Endothelial cell of umbilical vein (primary cell): Measurements from ENCODE around the gene TRIM40. TPM values are rescaled to one million over a fixed set of nuclear protein-coding genes. Genes with fewer than 3 reads are reported as not detected.

ENCODE experiments used
- BruUV-seq: library from RNA; stranded (reverse); fragments of 400-500 nt; replicated peaks from 2 replicates; lab custom pipeline; 2021; lab: Mats Ljungman, UMichigan
- CTCF ChIA-PET: fragments of 300-600, 350-600 bp; sonication (Branson Sonifier 250); formaldehyde crosslinking; loops from one replicate; lab custom pipeline; 2021; ENCODE audit warnings: antibody characterized with exemption, inconsistent platforms; lab: Charles Lee
- POLR2A ChIA-PET: fragments of 300-600, 350-600 bp; sonication (Branson Sonifier 250); formaldehyde crosslinking; loops from one replicate; lab custom pipeline; 2021; ENCODE audit warnings: antibody characterized with exemption, inconsistent platforms; lab: Charles Lee
- DNase-seq: peaks from one replicate; pipeline ENCODE4 v3.0.0-alpha.2; 2011; ENCODE audit warnings: low read depth, low spot score
- FAIRE-seq: peaks from 2 replicates; lab custom pipeline; 2011; peaks lifted over from hg19 to GRCh38; lab: Jason Lieb, UNC
- H2AFZ ChIP-seq: 2 replicates; pipeline ENCODE4 v1.6.0; 2012; ENCODE audit warnings: low read depth, low read length, control low read depth, inconsistent platforms
- H3K27ac ChIP-seq: 2 replicates; pipeline ENCODE4 v1.5.1; 2011; ENCODE audit warnings: low read depth, mild to moderate bottlenecking, control low read depth, low read length, moderate library complexity; ENCODE audit not compliant: insufficient read depth
- H3K27me3 ChIP-seq, 2 experiments: 2 replicates each; pipeline versions ENCODE4 v1.6.0 to v1.6.1; 2011; ENCODE audit warnings: low read length in 2 of 2, mixed read lengths in 1 of 2; ENCODE audit not compliant: control insufficient read depth in 2 of 2, insufficient read depth in 2 of 2
- H3K36me3 ChIP-seq, 2 experiments: 2 replicates in 1 of 2; 3 replicates in 1 of 2; pipeline ENCODE4 v1.5.1; 2011; ENCODE audit warnings: low read length in 2 of 2, mild to moderate bottlenecking in 1 of 2, moderate library complexity in 1 of 2; ENCODE audit not compliant: control insufficient read depth in 2 of 2, insufficient read depth in 2 of 2; ENCODE audit errors: extremely low read depth in 1 of 2
- H3K4me1 ChIP-seq: 3 replicates; pipeline ENCODE4 v1.5.1; 2011; ENCODE audit warnings: mild to moderate bottlenecking, low read length; ENCODE audit not compliant: control insufficient read depth, insufficient read depth; ENCODE audit errors: extremely low read depth
- H3K4me2 ChIP-seq: 2 replicates; pipeline ENCODE4 v1.6.1; 2011; ENCODE audit warnings: low read length, control low read depth, mixed read lengths; ENCODE audit not compliant: insufficient read depth
- H3K4me3 ChIP-seq, 3 experiments: fragments of 200-600 bp in 1 of 3; sonication (generic), shearing (Covaris generic) in 1 of 3; replicated peaks in 1 of 3; 2 replicates each; pipeline ENCODE4 v1.5.1; 2011 to 2016; ENCODE audit warnings: control low read depth in 3 of 3, low read length in 3 of 3, mild to moderate bottlenecking in 2 of 3, inconsistent platforms in 1 of 3, low read depth in 1 of 3, moderate library complexity in 1 of 3; ENCODE audit not compliant: insufficient read depth in 1 of 3
- H3K79me2 ChIP-seq: 2 replicates; pipeline ENCODE4 v1.6.0; 2012; ENCODE audit warnings: low read length, inconsistent platforms; ENCODE audit not compliant: control insufficient read depth, insufficient read depth
- H3K9ac ChIP-seq: replicated peaks from 2 replicates; pipeline ENCODE3; 2011; ENCODE audit warnings: low read length, control low read depth; ENCODE audit not compliant: insufficient read depth; ENCODE audit errors: extremely low read depth
- H3K9me1 ChIP-seq: replicated peaks from 3 replicates; pipeline ENCODE4 v1.6.0; 2011; ENCODE audit warnings: mild to moderate bottlenecking, low read length; ENCODE audit not compliant: control insufficient read depth, insufficient read depth; ENCODE audit errors: extremely low read depth
- H3K9me3 ChIP-seq: replicated peaks from 2 replicates; pipeline ENCODE4 v1.5.1; 2012; ENCODE audit warnings: low read length, inconsistent platforms; ENCODE audit not compliant: control insufficient read depth, insufficient read depth
- H4K20me1 ChIP-seq: replicated peaks from 2 replicates; pipeline ENCODE3; 2011; ENCODE audit warnings: mild to moderate bottlenecking, low read length; ENCODE audit not compliant: control insufficient read depth, insufficient read depth; ENCODE audit errors: extremely low read depth
- CTCF ChIP-seq, 2 donors: IDR thresholded peaks; 1 replicate in 1 of 2; 2 replicates in 1 of 2; pipeline ENCODE4 v1.5.1; 2011; ENCODE audit warnings: low read length in 2 of 2, mild to moderate bottlenecking in 2 of 2, moderate library complexity in 2 of 2, control low read depth in 1 of 2, inconsistent platforms in 1 of 2, low read depth in 1 of 2; ENCODE audit not compliant: insufficient read depth in 1 of 2; ENCODE audit errors: extremely low read depth in 1 of 2
- EZH2 ChIP-seq: IDR thresholded peaks from 2 replicates; pipeline ENCODE4 v1.6.1; 2012; ENCODE audit warnings: borderline replicate concordance, low read depth, mild to moderate bottlenecking, moderate library complexity, low read length, inconsistent platforms; ENCODE audit not compliant: severe bottlenecking
- FOS ChIP-seq: IDR thresholded peaks from 2 replicates; pipeline ENCODE4 v1.6.1; 2011; ENCODE audit warnings: mild to moderate bottlenecking, low read length, moderate library complexity, borderline replicate concordance; ENCODE audit not compliant: insufficient read depth
- GATA2 ChIP-seq: IDR thresholded peaks from 2 replicates; pipeline ENCODE4 v1.7.0; 2011; ENCODE audit warnings: low read depth, mild to moderate bottlenecking, moderate library complexity, mixed read lengths, low read length; ENCODE audit not compliant: insufficient read length, insufficient read depth
- JUN ChIP-seq: IDR thresholded peaks from 2 replicates; pipeline ENCODE4 v1.6.1; 2011; ENCODE audit warnings: borderline replicate concordance, low read depth; ENCODE audit not compliant: insufficient read length, insufficient read depth
- MYC ChIP-seq: IDR thresholded peaks from one replicate; pipeline ENCODE4 v1.6.1; 2011; ENCODE audit warnings: mild to moderate bottlenecking, low read depth, low read length
- POLR2A ChIP-seq: IDR thresholded peaks from 2 replicates; pipeline ENCODE4 v1.6.1; 2012; ENCODE audit warnings: low read depth, mild to moderate bottlenecking, control low read depth, low read length
- POLR2AphosphoS5 ChIP-seq: IDR thresholded peaks from 2 replicates; pipeline ENCODE4 v1.6.1; 2012; ENCODE audit warnings: low read depth, mild to moderate bottlenecking, control low read depth, low read length, moderate library complexity; ENCODE audit not compliant: insufficient read depth
- dilution Hi-C: fragments of 300-500 bp; cut with MboI; formaldehyde crosslinking; loops from one replicate; pipeline ENCODE4 v1.15.0; 2019; ENCODE audit warnings: low sequenced_read_pairs; ENCODE audit not compliant: extremely low pct_ligation_motif_present
- intact Hi-C: fragments of 100-400 bp; cut with micrococcal nuclease; formaldehyde crosslinking; loops from one replicate; pipeline ENCODE4 v1.10.0; 2022
- polyA plus RNA-seq, 4 experiments: library from polyadenylated mRNA; depleted of rRNA in 3 of 4; stranded (reverse) in 3 of 4; unstranded in 1 of 4; fragments of >200 nt; gene quantifications; 2 replicates each; pipeline versions ENCODE4 v1.2.1 to v1.2.3, GENCODE V29; 2011 to 2012; ENCODE audit warnings: missing spikeins in 1 of 4
- total RNA-seq: library from RNA; stranded (reverse); gene quantifications from 2 replicates; pipeline ENCODE4 v1.2.3, GENCODE V29; 2021
- TF ChIP-seq, protein P1 (sequence below): IDR thresholded peaks from 2 replicates; pipeline ENCODE4 v1.6.1; 2011; ENCODE audit not compliant: insufficient read depth, insufficient read length

Gene TRIM40
- total and polyA plus RNA-seq, 2 donors (not counting 3 experiments of a cell fraction or from before 2014, with no cell fraction given): not detected

DNA sequence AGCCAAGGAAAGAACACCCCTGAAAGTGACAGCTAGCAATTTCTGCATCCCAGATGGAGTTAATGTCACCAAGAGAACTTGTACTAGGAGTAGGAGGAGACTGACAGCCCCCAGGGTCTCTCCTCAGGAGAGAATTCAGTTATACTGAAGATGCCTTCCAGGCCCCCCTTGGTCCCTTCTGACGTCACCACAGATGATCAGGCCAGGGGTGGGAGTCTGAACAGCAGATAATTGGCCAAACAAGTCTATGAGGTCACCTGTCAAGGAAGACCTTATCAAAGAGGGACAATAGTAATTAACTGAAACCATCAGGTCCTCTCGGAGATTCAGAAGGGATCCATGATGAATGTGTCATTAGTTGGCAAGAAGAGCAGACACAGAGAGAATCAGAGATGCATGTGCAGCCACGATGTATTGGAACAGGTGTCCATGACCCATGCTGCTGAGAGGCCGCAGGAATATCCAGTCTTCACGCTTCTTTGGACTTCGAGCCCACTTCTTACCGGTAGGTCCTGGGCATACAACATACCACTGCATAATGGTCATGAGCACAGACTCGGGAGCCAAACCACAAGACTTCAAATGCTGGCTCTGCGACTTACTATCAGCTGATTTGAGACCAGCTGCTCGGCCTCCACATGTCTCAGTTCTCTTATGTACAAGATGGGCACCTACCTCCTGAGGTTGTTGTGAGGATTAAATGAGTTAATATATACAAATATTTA is 14.9 kb downstream of the TRIM40 start:
- TF ChIP-seq CTCF (IDR thresholded peaks at IDR 0.05; ENCODE audit: extremely low read depth in 1 of 2, insufficient read depth in 1 of 2, low read depth in 1 of 2, low read length in 2 of 2): no peak
- TF ChIP-seq MYC: no peak
- no peak for TF ChIP-seq POLR2AphosphoS5
- TF ChIP-seq FOS: no peak

GRCh38 chr6:30151580-30151979 is 15.6 kb downstream of the TRIM40 start:
- no peak for FAIRE-seq
- dilution Hi-C loops: no loop called here
- BruUV-seq: no TSS peak

More for the DNA sequence above, 14.9 kb downstream of the TRIM40 start:
- no peak overlapping the region for H3K9ac ChIP-seq
- H3K4me2 ChIP-seq: no peak overlapping the region
- H4K20me1 ChIP-seq: no peaks in the 10 kb centered on the region
- no peak overlapping the region for H3K4me3 ChIP-seq
- no TSS peak for BruUV-seq
- no peak for DNase-seq
- no peaks in the 10 kb centered on the region for H3K9me3 ChIP-seq
- peaks cover 1% of the 10 kb centered on the region for H3K4me1 ChIP-seq
- no peaks in the 10 kb centered on the region for H3K36me3 ChIP-seq
- no peak overlapping the region for H2AFZ ChIP-seq
- dilution Hi-C loops: no loop called here
- intact Hi-C loops: no loop called here
- H3K79me2 ChIP-seq: no peaks in the 10 kb centered on the region
- H3K27me3 ChIP-seq: peaks cover 0 to 5% of the 10 kb centered on the region in 2 experiments
- no peak overlapping the region for H3K27ac ChIP-seq
- no peaks in the 10 kb centered on the region for H3K9me1 ChIP-seq
- CTCF ChIA-PET: no interaction called here
- no peak for FAIRE-seq
- POLR2A ChIA-PET: no interaction called here

More at GRCh38 chr6:30151580-30151979, 15.6 kb downstream of the TRIM40 start:
- no peak for TF ChIP-seq FOS
- TF ChIP-seq GATA2: no peak
- TF ChIP-seq JUN: no peak
- TF ChIP-seq, protein P1, sequence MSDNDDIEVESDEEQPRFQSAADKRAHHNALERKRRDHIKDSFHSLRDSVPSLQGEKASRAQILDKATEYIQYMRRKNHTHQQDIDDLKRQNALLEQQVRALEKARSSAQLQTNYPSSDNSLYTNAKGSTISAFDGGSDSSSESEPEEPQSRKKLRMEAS: no peak
- no peak for TF ChIP-seq CTCF (IDR thresholded peaks at IDR 0.05; ENCODE audit: extremely low read depth in 1 of 2, insufficient read depth in 1 of 2, low read depth in 1 of 2, low read length in 2 of 2)
- no peak for TF ChIP-seq POLR2A
- TF ChIP-seq MYC: no peak
- no peak for TF ChIP-seq EZH2
- TF ChIP-seq POLR2AphosphoS5: no peak
- POLR2A ChIA-PET: no interaction called here
- no peak overlapping the region for H3K4me3 ChIP-seq
- no peak overlapping the region for H3K27ac ChIP-seq
- no peaks in the 10 kb centered on the region for H4K20me1 ChIP-seq
- H3K36me3 ChIP-seq: no peaks in the 10 kb centered on the region
- no peaks in the 10 kb centered on the region for H3K9me3 ChIP-seq
- H2AFZ ChIP-seq: no peak overlapping the region
- no peak for DNase-seq
- H3K4me2 ChIP-seq: no peak overlapping the region
- peaks cover 8% of the 10 kb centered on the region for H3K4me1 ChIP-seq
- H3K9ac ChIP-seq: no peak overlapping the region
- intact Hi-C loops: no loop called here
- H3K9me1 ChIP-seq: no peaks in the 10 kb centered on the region
- no peaks in the 10 kb centered on the region for H3K79me2 ChIP-seq
- peaks cover 0 to 5% of the 10 kb centered on the region in 2 experiments for H3K27me3 ChIP-seq
- CTCF ChIA-PET: no interaction called here
